Caco-2 (cell line): ENCODE results near the gene DOCK4. TPM values are rescaled to one million over a fixed set of nuclear protein-coding genes. Genes with fewer than 3 reads are reported as not detected.

ENCODE experiments used
- BruUV-seq: library from RNA; stranded (reverse); fragments of 400-500 nt; replicated peaks from 2 replicates; lab custom pipeline; 2021; lab: Mats Ljungman, UMichigan
- CTCF ChIA-PET: fragments of 300-600 bp; sonication (Branson Sonifier 250); formaldehyde crosslinking; loops from one replicate; lab custom pipeline; 2022; ENCODE audit warnings: antibody characterized with exemption; lab: Charles Lee
- POLR2A ChIA-PET: fragments of 300-600 bp; sonication (Branson Sonifier 250); formaldehyde crosslinking; loops from one replicate; lab custom pipeline; 2022; ENCODE audit warnings: antibody characterized with exemption; lab: Charles Lee
- DNase-seq, 2 experiments: peaks; one replicate each; pipeline versions ENCODE4 v3.0.0 to v3.0.0-alpha.2; 2020 to 2022
- H3K27me3 ChIP-seq: replicated peaks from 2 replicates; pipeline ENCODE4 v1.6.0; 2011; ENCODE audit warnings: low read length; ENCODE audit not compliant: control insufficient read depth, insufficient read depth
- H3K36me3 ChIP-seq: 2 replicates; pipeline ENCODE4 v1.5.1; 2011; ENCODE audit warnings: low read length; ENCODE audit not compliant: control insufficient read depth, insufficient read depth
- H3K4me1 ChIP-seq: fragments of 250-450 bp; sonication (Bioruptor Pico); 2 replicates; pipeline ENCODE4 v1.5.1; 2020; ENCODE audit warnings: mild to moderate bottlenecking
- H3K4me3 ChIP-seq: 2 replicates; pipeline ENCODE4 v1.5.1; 2011; ENCODE audit warnings: low read depth, mild to moderate bottlenecking, control low read depth, low read length
- H3K9me3 ChIP-seq: fragments of 250-450 bp; sonication (Bioruptor Pico); 2 replicates; pipeline ENCODE4 v1.5.1; 2020; ENCODE audit warnings: mild to moderate bottlenecking, moderate library complexity
- H3K27ac Mint-ChIP-seq: one replicate; pipeline ENCODE4 v1.8.0; 2022; ENCODE audit warnings: mixed read lengths; ENCODE audit not compliant: unreplicated experiment
- H3K27me3 Mint-ChIP-seq: one replicate; pipeline ENCODE4 v1.8.0; 2022; ENCODE audit warnings: mixed read lengths; ENCODE audit not compliant: insufficient read depth, unreplicated experiment
- H3K36me3 Mint-ChIP-seq: one replicate; pipeline ENCODE4 v1.8.0; 2022; ENCODE audit warnings: mild to moderate bottlenecking, mixed read lengths; ENCODE audit not compliant: insufficient read depth, unreplicated experiment
- H3K4me1 Mint-ChIP-seq: one replicate; pipeline ENCODE4 v1.8.0; 2022; ENCODE audit warnings: low read depth, mixed read lengths; ENCODE audit not compliant: unreplicated experiment
- H3K4me3 Mint-ChIP-seq: one replicate; pipeline ENCODE4 v1.8.0; 2022; ENCODE audit warnings: mild to moderate bottlenecking, moderate library complexity, mixed read lengths; ENCODE audit not compliant: unreplicated experiment
- H3K9me3 Mint-ChIP-seq: one replicate; pipeline ENCODE4 v1.8.0; 2022; ENCODE audit warnings: mixed read lengths; ENCODE audit not compliant: unreplicated experiment
- CTCF ChIP-seq, 2 experiments: fragments of 200-600 bp in 1 of 2; IDR thresholded peaks; 1 replicate in 1 of 2; 2 replicates in 1 of 2; pipeline versions ENCODE4 v1.5.1 to v1.8.0; 2011 to 2022; ENCODE audit warnings: antibody characterized with exemption in 1 of 2, control low read depth in 1 of 2, inconsistent platforms in 1 of 2, low read depth in 1 of 2, low read length in 1 of 2, mild to moderate bottlenecking in 1 of 2, moderate library complexity in 1 of 2; ENCODE audit not compliant: insufficient read depth in 1 of 2, severe bottlenecking in 1 of 2, unreplicated experiment in 1 of 2
- intact Hi-C: fragments of 100-400 bp; cut with micrococcal nuclease; formaldehyde crosslinking; loops from one replicate; pipeline ENCODE4 v1.10.0; 2022; ENCODE audit not compliant: unreplicated experiment
- total RNA-seq: library from RNA; stranded (reverse); gene quantifications from 2 replicates; pipeline ENCODE4 v1.2.3, GENCODE V29; 2022

Gene DOCK4
- total RNA-seq, 1 experiment from 2014 or later, result 2.0 TPM

GRCh38 chr7:112176693-112177415, 29.3 kb downstream of the DOCK4 start:
- Mint-ChIP-seq H3K9me3 (no peaks in the 10 kb centered on the region), H3K4me1 (no peaks in the 10 kb centered on the region), H3K27me3 (peaks cover 10% of the 10 kb centered on the region), H3K27ac (no peak overlapping the region), H3K36me3 (no peaks in the 10 kb centered on the region), H3K4me3 (no peak overlapping the region)
- 0 out of 2 replicates have a peak, but pooled peaks cover 1% of the 10 kb centered on the region for H3K27me3 ChIP-seq
- ChIA-PET CTCF (no interaction called here), POLR2A (no interaction called here)
- no peaks in the 10 kb centered on the region for H3K4me1 ChIP-seq
- DNase-seq, result no peak
- no peak overlapping the region for H3K4me3 ChIP-seq
- H3K9me3 ChIP-seq, result no peaks in the 10 kb centered on the region
- H3K36me3 ChIP-seq, result no peaks in the 10 kb centered on the region
- no TSS peak for BruUV-seq
- intact Hi-C loops, result no loop called here
- no peak for TF ChIP-seq CTCF (IDR thresholded peaks at IDR 0.05; ENCODE audit: insufficient read depth in 1 of 2, low read depth in 1 of 2, low read length in 1 of 2, severe bottlenecking in 1 of 2, unreplicated experiment in 1 of 2)

DNA sequence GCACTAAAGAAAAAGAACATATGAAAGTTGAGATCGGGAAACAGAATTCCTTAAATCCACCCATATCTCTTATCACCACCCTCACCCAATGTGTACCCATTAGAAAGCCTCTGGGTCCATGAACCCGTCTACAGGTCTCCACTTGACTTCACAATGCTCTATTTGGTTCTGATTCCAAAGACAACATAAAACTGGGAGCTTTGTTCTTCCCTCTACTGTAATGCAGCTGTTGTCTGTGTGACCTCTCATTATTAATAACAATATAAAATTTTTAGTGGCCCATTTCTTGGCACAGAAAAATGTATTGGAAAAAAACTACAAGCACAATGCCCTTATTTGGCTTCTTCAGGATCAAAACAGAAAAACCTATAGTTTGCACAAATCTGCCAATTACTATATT, 30.0 kb downstream of the DOCK4 start:
- Histone ChIP-seq H3K36me3 (no peaks in the 10 kb centered on the region), H3K4me1 (no peaks in the 10 kb centered on the region), H3K27me3 (0 out of 2 replicates have a peak, but pooled peaks cover 1% of the 10 kb centered on the region), H3K9me3 (no peaks in the 10 kb centered on the region), H3K4me3 (no peak overlapping the region)
- H3K4me3 Mint-ChIP-seq, result no peak overlapping the region
- H3K4me1 Mint-ChIP-seq, result no peaks in the 10 kb centered on the region
- H3K9me3 Mint-ChIP-seq, result no peaks in the 10 kb centered on the region
- no peak overlapping the region for H3K27ac Mint-ChIP-seq
- DNase-seq, result no peak
- CTCF ChIA-PET, result no interaction called here
- H3K36me3 Mint-ChIP-seq, result no peaks in the 10 kb centered on the region
- intact Hi-C loops, result no loop called here
- POLR2A ChIA-PET, result no interaction called here
- BruUV-seq, result no TSS peak
- peaks cover 10% of the 10 kb centered on the region for H3K27me3 Mint-ChIP-seq
- TF ChIP-seq CTCF (IDR thresholded peaks at IDR 0.05; ENCODE audit: insufficient read depth in 1 of 2, low read depth in 1 of 2, low read length in 1 of 2, severe bottlenecking in 1 of 2, unreplicated experiment in 1 of 2), result no peak

DNA sequence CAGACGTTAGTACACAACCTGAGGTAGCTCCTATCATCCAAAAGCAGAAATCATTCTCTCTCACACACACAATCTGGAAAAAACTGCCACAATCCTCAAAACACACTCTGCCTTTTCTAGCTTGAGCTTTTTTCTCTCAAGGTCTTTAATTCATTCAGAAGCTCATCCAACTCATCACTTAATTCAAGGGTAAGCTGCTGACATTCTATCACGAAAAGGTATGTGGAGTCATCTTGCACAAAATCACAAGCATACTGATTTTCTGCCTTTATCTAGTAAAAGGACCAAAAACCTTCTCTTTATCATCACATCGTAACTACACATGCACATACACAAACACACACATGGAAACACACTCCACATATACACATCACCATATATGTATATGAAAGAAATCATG, 32.0 kb downstream of the DOCK4 start:
- H3K9me3 ChIP-seq, result no peaks in the 10 kb centered on the region
- no peak for TF ChIP-seq CTCF (IDR thresholded peaks at IDR 0.05; ENCODE audit: insufficient read depth in 1 of 2, low read depth in 1 of 2, low read length in 1 of 2, severe bottlenecking in 1 of 2, unreplicated experiment in 1 of 2)
- H3K4me3 ChIP-seq, result no peak overlapping the region
- H3K4me1 ChIP-seq, result no peaks in the 10 kb centered on the region
- H3K36me3 ChIP-seq, result no peaks in the 10 kb centered on the region
- Mint-ChIP-seq H3K9me3 (no peaks in the 10 kb centered on the region), H3K27ac (no peak overlapping the region), H3K36me3 (no peaks in the 10 kb centered on the region), H3K4me3 (no peak overlapping the region), H3K27me3 (peaks cover 7% of the 10 kb centered on the region), H3K4me1 (no peaks in the 10 kb centered on the region)
- ChIA-PET POLR2A (no interaction called here), CTCF (no interaction called here)
- DNase-seq, result no peak
- intact Hi-C loops, result no loop called here
- no peaks in the 10 kb centered on the region for H3K27me3 ChIP-seq
- BruUV-seq, result no TSS peak
